Liver (tissue), 9 donors: ENCODE data around the gene TPST2. TPM values are rescaled to one million over a fixed set of nuclear protein-coding genes. Genes with fewer than 3 reads are reported as not detected.

Experiments used
- DNase-seq: peaks from one replicate; pipeline ENCODE4 v3.0.0-alpha.2; 2017; ENCODE audit warnings: low spot score
- H3K27ac ChIP-seq, 2 donors: one replicate each; pipeline ENCODE4 v1.7.0; 2013; ENCODE audit warnings: inconsistent platforms in 2 of 2, low read length in 2 of 2, control low read depth in 1 of 2, low read depth in 1 of 2, mild to moderate bottlenecking in 1 of 2
- H3K27me3 ChIP-seq, 4 donors: one replicate each; pipeline versions ENCODE4 v1.6.1 to v1.7.0; 2013; ENCODE audit warnings: low read length in 3 of 4, inconsistent platforms in 1 of 4, mild to moderate bottlenecking in 1 of 4, moderate library complexity in 1 of 4; ENCODE audit not compliant: control insufficient read depth in 4 of 4, insufficient read depth in 4 of 4
- H3K36me3 ChIP-seq, 4 donors: one replicate each; pipeline versions ENCODE4 v1.6.1 to v1.7.0; 2013; ENCODE audit warnings: low read length in 3 of 4, mild to moderate bottlenecking in 3 of 4, low read depth in 1 of 4, moderate library complexity in 1 of 4; ENCODE audit not compliant: control insufficient read depth in 4 of 4, insufficient read depth in 3 of 4
- H3K4me1 ChIP-seq, 4 donors: one replicate each; pipeline versions ENCODE4 v1.6.1 to v1.7.0; 2013; ENCODE audit warnings: low read length in 3 of 4, mild to moderate bottlenecking in 3 of 4, moderate library complexity in 1 of 4; ENCODE audit not compliant: control insufficient read depth in 4 of 4, insufficient read depth in 4 of 4
- H3K4me3 ChIP-seq, 3 donors: one replicate each; pipeline versions ENCODE4 v1.6.1 to v1.7.0; 2013; ENCODE audit warnings: low read length in 3 of 3, control low read depth in 1 of 3, low read depth in 1 of 3, mild to moderate bottlenecking in 1 of 3
- H3K9ac ChIP-seq, 2 donors: one replicate each; pipeline ENCODE4 v1.7.0; 2013; ENCODE audit warnings: low read length in 2 of 2, mild to moderate bottlenecking in 2 of 2, moderate library complexity in 2 of 2, control low read depth in 1 of 2, low read depth in 1 of 2
- H3K9me3 ChIP-seq, 4 donors: one replicate each; pipeline versions ENCODE4 v1.6.1 to v1.7.0; 2013; ENCODE audit warnings: low read length in 3 of 4; ENCODE audit not compliant: control insufficient read depth in 4 of 4
- ATF3 ChIP-seq: IDR thresholded peaks from 2 replicates; pipeline ENCODE4 v1.6.1; 2016; ENCODE audit warnings: antibody characterized with exemption
- CTCF ChIP-seq: fragments of 150-350 bp; IDR thresholded peaks from 2 replicates; pipeline ENCODE4 v1.5.1; 2017; ENCODE audit warnings: improper control_type of control experiment, low read depth, low read length; ENCODE audit not compliant: missing input control
- EGR1 ChIP-seq, 2 donors: IDR thresholded peaks; 2 replicates each; pipeline ENCODE4 v1.6.1; 2016 to 2018; ENCODE audit warnings: antibody characterized with exemption in 2 of 2, low read depth in 2 of 2
- FOXA2 ChIP-seq: IDR thresholded peaks from 2 replicates; pipeline ENCODE4 v1.6.1; 2016; ENCODE audit warnings: antibody characterized with exemption
- HNF4A ChIP-seq, 2 donors: conservative IDR thresholded peaks; 2 replicates each; pipeline ENCODE4 v1.6.1; 2016; ENCODE audit warnings: antibody characterized with exemption in 2 of 2, mild to moderate bottlenecking in 2 of 2
- JUND ChIP-seq, 2 donors: IDR thresholded peaks; 2 replicates each; pipeline ENCODE4 v1.6.1; 2016; ENCODE audit warnings: antibody characterized with exemption in 2 of 2
- MAX ChIP-seq: IDR thresholded peaks from 2 replicates; pipeline ENCODE4 v1.6.1; 2016; ENCODE audit warnings: antibody characterized with exemption
- NR2F2 ChIP-seq: IDR thresholded peaks from 2 replicates; pipeline ENCODE4 v1.6.1; 2016; ENCODE audit warnings: antibody characterized with exemption
- RAD21 ChIP-seq, 2 donors: IDR thresholded peaks; 2 replicates each; pipeline ENCODE4 v1.6.1; 2016; ENCODE audit warnings: antibody characterized with exemption in 2 of 2, mild to moderate bottlenecking in 2 of 2
- REST ChIP-seq: IDR thresholded peaks from 2 replicates; pipeline ENCODE4 v1.6.1; 2016; ENCODE audit warnings: antibody characterized with exemption, mild to moderate bottlenecking
- RXRA ChIP-seq, 2 donors: IDR thresholded peaks; 2 replicates each; pipeline ENCODE4 v1.6.1; 2017 to 2018; ENCODE audit warnings: antibody characterized with exemption in 2 of 2, mild to moderate bottlenecking in 1 of 2
- SP1 ChIP-seq: IDR thresholded peaks from 2 replicates; pipeline ENCODE4 v1.6.1; 2018; ENCODE audit warnings: antibody characterized with exemption, mild to moderate bottlenecking
- TAF1 ChIP-seq: conservative IDR thresholded peaks from 2 replicates; pipeline ENCODE4 v1.6.1; 2016; ENCODE audit warnings: antibody characterized with exemption, mild to moderate bottlenecking
- YY1 ChIP-seq: IDR thresholded peaks from 2 replicates; pipeline ENCODE4 v1.6.1; 2016; ENCODE audit warnings: antibody characterized with exemption, mild to moderate bottlenecking
- ZBTB33 ChIP-seq: IDR thresholded peaks from 2 replicates; pipeline ENCODE4 v1.6.1; 2016; ENCODE audit warnings: antibody characterized with exemption
- WGBS: extraction: QIAGEN DNeasy Blood & Tissue Kit; methylation state at CpG from one replicate; pipeline ENCODE4 v1.1.7; 2013; 5-methylcytosine and 5-hydroxymethylcytosine counted together
- polyA plus RNA-seq, 2 donors: library from polyadenylated mRNA; stranded (reverse) in 1 of 2; unstranded in 1 of 2; fragments of 200-250 nt in 1 of 2; fragments of >200 nt in 1 of 2; fragmentation: Nextera tagmentation in 1 of 2; extraction: Ambion mirVana in 1 of 2; gene quantifications; one replicate each; pipeline versions ENCODE4 v1.2.1 to v1.2.3, GENCODE V29; 2013 to 2015
- total RNA-seq, 2 donors: library from RNA; depleted of rRNA; stranded (reverse); fragments of >200 nt; gene quantifications; one replicate each; pipeline ENCODE4 v1.2.3, GENCODE V29; 2014
- donor health status: healthy.
- donor health status: healthy.
- donor health status: healthy.
- donor health status: healthy.
- donor health status: healthy.

TPST2 gene
- total and polyA plus RNA-seq, 4 donors = 33.3 to 109 (median 69.7) TPM

- Histone ChIP-seq H3K27ac (no peak overlapping the region), H3K4me1 (peaks cover 1 to 57% (median 41%) of the 10 kb centered on the region in 4 donors), H3K36me3 (peaks cover 1 to 7% (median 4%) of the 10 kb centered on the region in 4 donors), H3K4me3 (no peak overlapping the region), H3K9me3 (no peaks in the 10 kb centered on the region), H3K9ac (no peak overlapping the region), H3K27me3 (no peaks in the 10 kb centered on the region)
- no peak for DNase-seq
- 92% methylated on average over 6 of the region's 6 CpGs for WGBS
- TF ChIP-seq RAD21 (IDR thresholded peaks at IDR 0.05) = no peak
- no peak for TF ChIP-seq SP1
- TF ChIP-seq JUND (IDR thresholded peaks at IDR 0.05) = no peak
- no peak for TF ChIP-seq ZBTB33
- TF ChIP-seq NR2F2 = no peak
- no peak for TF ChIP-seq CTCF
- TF ChIP-seq FOXA2 = no peak
- no peak for TF ChIP-seq YY1
- no peak for TF ChIP-seq EGR1 (IDR thresholded peaks at IDR 0.05; ENCODE audit: low read depth in 2 of 2)
- TF ChIP-seq HNF4A (conservative IDR thresholded peaks at IDR 0.05) = no peak
- TF ChIP-seq MAX = no peak
- no peak for TF ChIP-seq RXRA (IDR thresholded peaks at IDR 0.05)
- TF ChIP-seq TAF1 = no peak
Observed at GRCh38 chr22:26565181-26565580, 24.8 kb downstream of the TPST2 start.

- H3K4me1 ChIP-seq = peaks cover 4 to 59% (median 45%) of the 10 kb centered on the region in 4 donors
- no peak for DNase-seq
- H3K36me3 ChIP-seq = peaks cover 1 to 7% (median 4%) of the 10 kb centered on the region in 4 donors
- no peaks in the 10 kb centered on the region for H3K9me3 ChIP-seq
- no peak overlapping the region for H3K9ac ChIP-seq
- no peak for TF ChIP-seq TAF1
- TF ChIP-seq ATF3 = no peak
- TF ChIP-seq JUND (IDR thresholded peaks at IDR 0.05) = no peak
- TF ChIP-seq REST = no peak
- TF ChIP-seq MAX = no peak
- TF ChIP-seq EGR1 (IDR thresholded peaks at IDR 0.05; ENCODE audit: low read depth in 2 of 2) = no peak
- H3K27me3 ChIP-seq = no peaks in the 10 kb centered on the region
- 96% methylated on average over 3 of the region's 3 CpGs for WGBS
- no peak overlapping the region for H3K27ac ChIP-seq
- no peak overlapping the region for H3K4me3 ChIP-seq
Observed at GRCh38 chr22:26564672-26565071, 25.3 kb downstream of the TPST2 start.
